GM18858 (cell line): ENCODE measurements around the gene FAM229A.

Source experiments
- ATAC-seq: cut with Tn5 transposase; IDR thresholded peaks from one replicate; pipeline ENCODE4 v1.9.1; 2021; ENCODE audit not compliant: unreplicated experiment

Gene FAM229A

DNA sequence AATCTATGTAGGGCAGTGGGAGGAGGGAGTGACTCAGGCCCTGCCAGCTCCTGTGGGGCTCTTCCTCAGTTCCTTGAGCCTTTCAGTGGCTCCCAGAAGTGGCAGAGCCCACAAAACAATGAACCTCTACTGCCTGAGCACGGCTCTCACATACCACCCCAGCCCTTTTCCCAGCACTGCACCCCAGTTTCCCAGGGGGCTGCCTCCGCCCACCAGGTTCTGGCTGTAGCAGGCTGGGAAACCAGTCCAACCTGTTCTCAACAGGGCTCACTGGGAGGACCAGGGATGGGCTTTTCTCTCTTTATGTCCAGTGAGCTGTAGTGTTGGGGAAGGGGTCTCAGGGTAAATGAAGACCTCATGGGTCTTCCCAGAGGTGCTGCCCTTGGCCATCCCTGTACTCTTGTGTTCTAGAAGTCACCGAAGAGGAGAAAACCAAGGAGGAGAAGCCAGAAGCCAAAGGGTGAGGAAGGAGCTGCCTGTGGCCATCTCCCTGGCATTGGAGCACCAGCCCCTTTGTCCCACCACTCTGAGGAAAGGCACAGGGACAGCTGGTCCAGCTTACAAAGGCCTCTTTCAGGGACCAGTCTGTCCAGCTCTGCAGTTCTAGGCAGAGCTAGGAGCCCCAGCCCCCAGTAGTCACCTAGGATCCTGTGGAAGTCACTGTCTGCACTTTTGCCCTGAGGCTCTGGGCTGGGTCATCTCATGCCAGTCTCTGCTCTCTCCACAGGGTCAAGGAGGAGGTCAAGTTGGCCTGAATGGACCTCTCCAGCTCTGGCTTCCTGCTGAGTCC lies 29.8 kb downstream of the FAM229A start:
- no peak for ATAC-seq

DNA sequence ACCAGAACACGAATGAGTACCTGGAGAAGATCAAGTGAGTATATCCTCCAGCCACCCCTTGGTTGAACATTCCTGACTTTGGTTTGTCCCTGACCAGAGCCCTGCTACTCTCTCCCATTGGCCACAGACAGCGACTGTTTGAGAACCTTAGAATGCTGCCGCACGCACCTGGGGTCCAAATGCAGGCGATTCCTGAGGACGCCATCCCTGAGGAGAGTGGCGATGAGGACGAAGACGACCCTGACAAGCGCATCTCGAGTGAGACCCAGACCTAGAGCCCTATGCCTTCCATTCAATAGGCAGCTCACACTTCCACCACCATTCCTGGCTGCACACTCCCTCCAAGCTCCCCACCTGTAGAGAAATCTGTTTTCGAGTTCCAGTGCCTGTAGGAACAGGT lies 30.7 kb downstream of the FAM229A start:
- no peak for ATAC-seq

DNA sequence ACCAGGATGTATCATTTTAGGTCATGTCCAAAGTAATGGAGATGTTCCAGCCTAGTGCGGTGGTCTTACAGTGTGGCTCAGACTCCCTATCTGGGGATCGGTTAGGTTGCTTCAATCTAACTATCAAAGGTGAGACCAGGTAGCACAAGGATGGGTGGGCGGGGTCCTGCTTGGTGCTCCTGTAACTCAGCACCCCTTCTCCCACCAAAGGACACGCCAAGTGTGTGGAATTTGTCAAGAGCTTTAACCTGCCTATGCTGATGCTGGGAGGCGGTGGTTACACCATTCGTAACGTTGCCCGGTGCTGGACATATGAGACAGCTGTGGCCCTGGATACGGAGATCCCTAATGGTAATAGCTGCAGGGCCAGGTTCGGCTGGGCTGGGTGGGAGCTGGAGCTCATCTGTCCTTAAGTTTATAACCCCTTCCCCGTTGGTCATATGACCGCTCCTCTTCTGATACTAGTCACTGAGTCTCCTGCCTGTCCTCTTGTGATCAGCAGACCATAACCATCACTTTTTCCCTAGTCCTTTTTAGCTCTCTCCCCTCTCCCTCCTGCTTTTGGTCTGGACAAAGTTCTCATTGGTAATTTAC lies 31.6 kb downstream of the FAM229A start:
- no peak for ATAC-seq

DNA sequence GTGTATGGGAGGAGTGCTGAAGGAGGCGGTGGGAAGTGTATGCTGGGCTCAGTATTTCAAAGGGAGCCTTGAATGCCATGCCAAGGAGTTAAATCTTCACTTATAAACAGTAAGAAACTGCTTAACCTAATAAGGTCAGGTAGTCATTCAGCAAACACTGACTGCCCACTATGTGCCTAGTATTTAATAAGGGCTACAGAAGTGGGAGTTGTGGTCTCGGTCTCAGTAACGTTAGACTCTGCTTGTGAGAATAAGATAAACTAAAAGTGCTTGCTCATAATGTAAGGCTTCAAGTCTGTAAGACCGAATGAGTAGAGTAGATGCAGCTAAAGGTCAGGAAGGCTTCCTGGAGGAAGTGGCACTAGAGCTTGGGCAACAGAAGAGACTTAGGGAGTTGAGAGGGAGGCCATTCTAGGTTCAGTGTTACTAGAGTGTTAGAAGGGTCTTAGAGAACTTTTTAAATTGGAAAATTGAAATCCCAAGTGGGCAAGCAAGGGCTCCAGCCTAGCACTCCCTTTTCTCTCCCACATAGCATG lies 32.3 kb downstream of the FAM229A start:
- ATAC-seq, result no peak

DNA sequence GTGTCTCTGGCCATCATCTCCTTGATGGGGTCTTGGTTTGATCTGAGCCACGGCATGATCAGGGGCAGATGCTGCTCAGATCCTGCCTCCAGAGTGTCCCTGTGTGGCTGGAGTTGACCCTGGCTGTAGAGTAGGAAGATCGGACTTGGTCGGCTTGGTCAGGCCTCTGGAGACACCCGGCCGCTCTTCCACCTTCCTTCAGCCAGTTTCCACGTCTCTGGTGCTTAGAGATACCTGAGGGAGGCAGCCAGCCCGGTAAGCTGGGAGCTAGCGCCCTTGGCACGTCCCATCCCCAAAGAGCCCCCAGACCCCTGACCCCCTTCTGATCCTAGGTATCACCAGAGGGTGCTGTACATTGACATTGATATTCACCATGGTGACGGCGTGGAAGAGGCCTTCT lies 35.1 kb downstream of the FAM229A start:
- ATAC-seq, result no peak

DNA sequence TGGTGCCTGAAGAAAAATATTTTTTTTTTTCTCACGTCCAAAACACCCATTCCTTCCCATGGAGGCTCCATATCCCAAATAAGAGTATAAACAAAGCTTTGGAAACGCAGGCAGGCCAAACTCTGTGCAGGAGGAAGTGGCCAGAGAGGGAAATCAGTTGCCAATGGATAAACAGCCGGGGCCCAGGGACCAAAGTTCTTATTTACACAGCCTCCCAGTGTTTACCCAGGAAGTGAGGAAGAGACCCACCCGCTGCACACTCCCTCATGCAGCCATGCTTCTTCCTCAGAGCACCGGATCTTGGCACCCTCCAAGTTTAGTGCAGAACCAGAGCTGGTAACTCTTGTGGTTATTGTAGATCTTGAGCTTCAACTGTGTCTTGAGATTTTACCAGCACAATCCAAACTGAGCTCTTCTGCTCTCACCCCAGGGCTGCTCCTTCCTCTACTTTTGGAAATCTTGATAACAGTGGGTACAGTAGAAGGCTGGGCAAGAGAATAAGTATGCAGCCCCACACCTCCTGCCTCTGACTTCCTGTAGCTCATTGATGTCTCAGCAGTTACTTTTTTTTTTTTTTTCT lies 40.5 kb downstream of the FAM229A start:
- ATAC-seq, result no peak

DNA sequence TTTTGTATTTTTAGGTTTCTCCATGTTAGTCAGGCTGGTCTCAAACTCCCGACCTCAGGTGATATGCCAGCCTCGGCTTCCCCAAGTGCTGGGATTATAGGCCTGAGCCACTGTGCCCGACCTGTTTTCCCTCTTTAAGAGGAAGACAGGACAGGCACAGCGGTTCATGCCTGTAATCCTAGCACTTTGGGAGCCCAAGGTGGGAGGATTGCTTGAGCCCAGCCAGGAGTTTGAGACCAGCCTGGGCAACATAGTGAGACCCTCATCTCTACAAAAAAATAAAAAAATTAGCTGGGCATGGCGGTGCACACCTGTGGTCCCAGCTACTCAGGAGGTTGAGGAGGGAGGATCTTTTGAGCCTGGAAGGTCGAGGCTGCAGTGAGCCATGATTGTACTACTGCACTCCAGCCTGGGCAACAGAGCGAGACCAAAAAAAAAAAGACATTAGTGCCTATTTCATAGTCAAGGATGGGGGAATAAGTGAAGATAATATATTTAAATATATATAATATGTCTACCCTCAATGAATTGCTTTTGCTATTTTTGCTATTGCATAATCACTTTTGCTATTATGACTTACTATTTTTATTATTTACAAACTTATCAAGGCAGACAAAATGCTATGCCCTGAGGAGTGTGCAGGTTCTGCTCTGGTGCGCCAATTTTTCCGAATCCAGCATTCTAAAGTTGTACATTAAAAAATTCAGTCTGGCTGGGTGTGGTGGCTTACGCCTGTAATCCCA lies 44.0 kb downstream of the FAM229A start:
- no peak for ATAC-seq

DNA sequence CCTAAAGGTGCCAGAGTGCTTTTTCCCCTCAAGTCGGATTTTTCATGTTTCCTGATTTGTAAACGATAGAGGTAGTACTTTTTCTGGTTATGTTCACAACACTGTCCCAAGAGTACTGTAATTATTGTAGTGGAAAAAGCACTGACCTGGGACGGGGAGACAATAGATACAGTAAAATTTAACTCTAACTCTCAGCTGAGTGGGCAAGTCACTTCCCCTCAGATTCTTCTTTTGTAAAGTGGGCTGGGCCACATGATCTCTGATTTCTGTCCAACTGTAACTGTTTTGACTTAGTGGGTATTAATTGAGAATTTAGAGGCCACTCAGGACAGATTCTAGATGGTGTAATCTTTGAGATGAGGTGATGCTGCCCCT lies 45.4 kb downstream of the FAM229A start:
- no peak for ATAC-seq

DNA sequence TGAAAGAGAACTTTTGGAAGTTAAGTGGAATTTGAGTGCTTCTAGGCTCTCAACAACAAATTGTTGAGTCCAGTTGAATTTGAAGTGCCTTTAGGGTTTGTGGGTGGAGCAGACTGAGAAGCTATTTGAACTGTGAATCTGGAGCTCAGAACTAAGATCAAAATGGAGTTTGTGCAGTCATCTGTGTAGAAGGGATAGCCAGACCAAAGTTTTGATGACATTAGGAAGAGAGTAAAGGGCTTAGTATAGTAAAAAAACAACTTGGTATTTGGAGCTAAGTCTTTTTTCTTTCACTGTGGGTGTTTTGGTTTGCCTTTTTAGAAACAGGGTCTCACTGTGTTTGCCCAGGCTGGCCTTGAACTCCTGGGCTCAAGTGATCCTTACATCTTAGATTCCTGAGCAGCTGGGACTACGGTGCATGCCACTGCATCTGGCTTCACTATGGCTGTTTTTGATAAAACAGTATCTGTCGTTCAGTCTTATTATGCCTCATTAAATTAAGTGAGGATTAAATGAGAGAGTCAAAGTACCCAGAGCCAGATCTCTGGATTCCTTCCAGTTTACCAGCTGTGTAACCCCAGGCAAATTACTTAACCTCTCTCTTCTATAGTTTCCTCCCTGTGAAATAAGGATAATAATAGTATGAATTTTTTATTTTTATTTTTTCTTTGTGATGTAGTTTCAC lies 50.4 kb downstream of the FAM229A start:
- no peak for ATAC-seq
